HUDEP-2 (cell line): ENCODE results near the gene FANCC.

Experiments
- DNase-seq, 76 experiments: peaks; one replicate each; lab custom pipeline; 2025; ENCODE audit not compliant: unreplicated experiment in 76 of 76; lab: John Stamatoyannopoulos, UW

Gene FANCC

GRCh38 chr9:95077053-95077765, 240.3 kb downstream of the FANCC start:
- DNase-seq = no peak

GRCh38 chr9:95076696-95077052, 240.8 kb downstream of the FANCC start:
- no peak for DNase-seq

- no peak for DNase-seq
These were observed 241.8 kb downstream of the FANCC start for GRCh38 chr9:95075700-95076099.

- no peak for DNase-seq
These were observed 242.9 kb downstream of the FANCC start for GRCh38 chr9:95074632-95075031.

- no peak for DNase-seq
These were observed 243.6 kb downstream of the FANCC start for GRCh38 chr9:95073918-95074317.

- DNase-seq = peak in 3 of 76 experiments; percentile 3 to 21 (median 15)
These were observed 244.4 kb downstream of the FANCC start for GRCh38 chr9:95073042-95073607.

- DNase-seq = no peak
These were observed 245.6 kb downstream of the FANCC start for GRCh38 chr9:95071925-95072324.

- no peak for DNase-seq
These were observed 246.1 kb downstream of the FANCC start for GRCh38 chr9:95071450-95071849.

- DNase-seq = no peak
These were observed 246.9 kb downstream of the FANCC start for GRCh38 chr9:95070549-95071021.

- DNase-seq = no peak
These were observed 249.6 kb downstream of the FANCC start for GRCh38 chr9:95067897-95068296.

- no peak for DNase-seq
These were observed 250.5 kb downstream of the FANCC start for GRCh38 chr9:95067057-95067456.

GRCh38 chr9:95065224-95065623, 252.3 kb downstream of the FANCC start:
- no peak for DNase-seq

- DNase-seq = no peak
These were observed 254.2 kb downstream of the FANCC start for GRCh38 chr9:95063300-95063699.

GRCh38 chr9:95062596-95063065, 254.9 kb downstream of the FANCC start:
- no peak for DNase-seq

GRCh38 chr9:95061916-95062595, 255.5 kb downstream of the FANCC start:
- no peak for DNase-seq

- DNase-seq = no peak
These were observed 256.6 kb downstream of the FANCC start for GRCh38 chr9:95060916-95061315.

- DNase-seq = no peak
These were observed 257.3 kb downstream of the FANCC start for GRCh38 chr9:95060234-95060633.

- DNase-seq = no peak
These were observed 258.6 kb downstream of the FANCC start for GRCh38 chr9:95058795-95059386.

GRCh38 chr9:95058121-95058785, 259.3 kb downstream of the FANCC start:
- no peak for DNase-seq

GRCh38 chr9:95057101-95057500, 260.4 kb downstream of the FANCC start:
- no peak for DNase-seq
